Neural progenitor cell (in vitro differentiated cells): Measurements from ENCODE around the gene ADGRA1. TPM values are rescaled to one million over a fixed set of nuclear protein-coding genes. Genes with fewer than 3 reads are reported as not detected.

ENCODE experiments used
- DNase-seq: peaks from one replicate; pipeline ENCODE4 v3.0.0-alpha.2; 2016; ENCODE audit warnings: low spot score
- H2AFZ ChIP-seq: fragments of 200-600 bp; sonication (generic); replicated peaks from 2 replicates; pipeline ENCODE4 v1.6.1; 2016; ENCODE audit warnings: antibody characterized with exemption
- H3F3A ChIP-seq: fragments of 200-600 bp; sonication (generic); 2 replicates; pipeline ENCODE4 v1.6.1; 2016; ENCODE audit warnings: antibody characterized with exemption, low read depth
- H3K27ac ChIP-seq: fragments of 200-600 bp; sonication (generic); 2 replicates; pipeline ENCODE4 v1.5.1; 2016; ENCODE audit warnings: mild to moderate bottlenecking
- H3K27me3 ChIP-seq: fragments of 200-600 bp; sonication (generic); 2 replicates; pipeline ENCODE4 v1.6.1; 2016; ENCODE audit warnings: mild to moderate bottlenecking, moderate library complexity
- H3K36me3 ChIP-seq: fragments of 200-600 bp; sonication (generic); 2 replicates; pipeline ENCODE4 v1.5.1; 2016
- H3K4me1 ChIP-seq: fragments of 200-600 bp; sonication (generic); 2 replicates; pipeline ENCODE4 v1.6.1; 2016; ENCODE audit warnings: mixed run types
- H3K4me2 ChIP-seq: fragments of 200-600 bp; sonication (generic); 2 replicates; pipeline ENCODE4 v1.6.1; 2016
- H3K4me3 ChIP-seq: fragments of 200-600 bp; sonication (generic); 2 replicates; pipeline ENCODE4 v1.5.1; 2016
- H3K79me2 ChIP-seq: fragments of 200-600 bp; sonication (generic); 2 replicates; pipeline ENCODE4 v1.6.1; 2016; ENCODE audit warnings: low read depth
- H3K9ac ChIP-seq: fragments of 200-600 bp; sonication (generic); 2 replicates; pipeline ENCODE4 v1.6.1; 2016
- H3K9me3 ChIP-seq: fragments of 200-600 bp; sonication (generic); 2 replicates; pipeline ENCODE4 v1.5.1; 2016; ENCODE audit warnings: low read depth
- H4K20me1 ChIP-seq: fragments of 200-600 bp; sonication (generic); 2 replicates; pipeline ENCODE4 v1.6.1; 2016; ENCODE audit warnings: low read depth
- H3K27ac Mint-ChIP-seq: 3 replicates; pipeline ENCODE4 v1.8.0; 2021; ENCODE audit warnings: mixed read lengths
- H3K27me3 Mint-ChIP-seq: 2 replicates; pipeline ENCODE4 v1.8.0; 2022; ENCODE audit warnings: low read depth, mild to moderate bottlenecking, inconsistent platforms, moderate library complexity, mixed read lengths; ENCODE audit not compliant: insufficient read depth
- H3K36me3 Mint-ChIP-seq: 3 replicates; pipeline ENCODE4 v1.8.0; 2021; ENCODE audit warnings: mixed read lengths
- H3K4me1 Mint-ChIP-seq: 3 replicates; pipeline ENCODE4 v1.8.0; 2021; ENCODE audit warnings: mixed read lengths
- H3K4me3 Mint-ChIP-seq: 3 replicates; pipeline ENCODE4 v1.8.0; 2021; ENCODE audit warnings: mild to moderate bottlenecking, moderate library complexity, mixed read lengths
- H3K9me3 Mint-ChIP-seq: 3 replicates; pipeline ENCODE4 v1.8.0; 2020; ENCODE audit warnings: mixed read lengths
- CTCF ChIP-seq: fragments of 200-600 bp; sonication (generic); IDR thresholded peaks from 2 replicates; pipeline ENCODE4 v1.5.1; 2017; ENCODE audit warnings: antibody characterized with exemption, mild to moderate bottlenecking
- EZH2 ChIP-seq: fragments of 200-600 bp; sonication (generic); IDR thresholded peaks from 2 replicates; pipeline ENCODE4 v1.6.1; 2017; ENCODE audit warnings: antibody characterized with exemption, mild to moderate bottlenecking, moderate library complexity
- EZH2phosphoT487 ChIP-seq: fragments of 200-600 bp; sonication (generic); IDR thresholded peaks from 2 replicates; pipeline ENCODE4 v1.6.1; 2017; ENCODE audit warnings: antibody characterized with exemption
- total RNA-seq: library from RNA; depleted of rRNA; stranded (reverse); fragments of >200 nt; gene quantifications from 2 replicates; pipeline ENCODE4 v1.2.3, GENCODE V29; 2015; ENCODE audit warnings: low replicate concordance

ADGRA1 gene
- total RNA-seq, 1 donor from 2014 or later: not detected

- Histone ChIP-seq H3K27me3 (no peaks in the 10 kb centered on the region), H3F3A (peaks cover 14% of the 10 kb centered on the region), H3K9ac (no peak overlapping the region), H2AFZ (no peak overlapping the region), H3K4me1 (peaks cover 10% of the 10 kb centered on the region), H3K4me3 (no peak overlapping the region), H3K79me2 (no peaks in the 10 kb centered on the region), H3K9me3 (no peaks in the 10 kb centered on the region), H4K20me1 (no peaks in the 10 kb centered on the region), H3K36me3 (no peaks in the 10 kb centered on the region), H3K4me2 (no peak overlapping the region), H3K27ac (no peak overlapping the region)
- TF ChIP-seq EZH2phosphoT487 (no peak), CTCF (no peak), EZH2 (no peak)
- Mint-ChIP-seq H3K27ac (no peak overlapping the region), H3K4me3 (no peak overlapping the region), H3K4me1 (peaks cover 31% of the 10 kb centered on the region), H3K27me3 (peaks cover 12% of the 10 kb centered on the region), H3K9me3 (peaks cover 2% of the 10 kb centered on the region), H3K36me3 (no peaks in the 10 kb centered on the region)
- DNase-seq: no peak
Measured at GRCh38 chr10:133042061-133042460, 45.7 kb upstream of the ADGRA1 start.

- DNase-seq: no peak
- H3K4me1 ChIP-seq: peaks cover 10% of the 10 kb centered on the region
- H3K36me3 ChIP-seq: no peaks in the 10 kb centered on the region
- no peak overlapping the region for H3K4me3 ChIP-seq
- no peak overlapping the region for H3K4me3 Mint-ChIP-seq
- H3K4me1 Mint-ChIP-seq: peaks cover 33% of the 10 kb centered on the region
- no peaks in the 10 kb centered on the region for H3K36me3 Mint-ChIP-seq
- H3K27me3 Mint-ChIP-seq: peaks cover 12% of the 10 kb centered on the region
- H3F3A ChIP-seq: peaks cover 14% of the 10 kb centered on the region
- peaks cover 2% of the 10 kb centered on the region for H3K9me3 Mint-ChIP-seq
- TF ChIP-seq EZH2phosphoT487 (no peak), EZH2 (no peak), CTCF (no peak)
- no peak overlapping the region for H2AFZ ChIP-seq
- no peak overlapping the region for H3K9ac ChIP-seq
- no peak overlapping the region for H3K27ac Mint-ChIP-seq
- no peaks in the 10 kb centered on the region for H3K27me3 ChIP-seq
- H3K4me2 ChIP-seq: no peak overlapping the region
- no peaks in the 10 kb centered on the region for H4K20me1 ChIP-seq
- no peaks in the 10 kb centered on the region for H3K9me3 ChIP-seq
- no peaks in the 10 kb centered on the region for H3K79me2 ChIP-seq
- H3K27ac ChIP-seq: no peak overlapping the region
Measured at GRCh38 chr10:133042816-133043215, 44.9 kb upstream of the ADGRA1 start.

- peak overlapping the region; percentile 14 for H3K27ac Mint-ChIP-seq
- Histone ChIP-seq H3K4me1 (peaks cover 10% of the 10 kb centered on the region), H2AFZ (no peak overlapping the region), H3K9me3 (no peaks in the 10 kb centered on the region), H3K4me2 (no peak overlapping the region), H3K79me2 (no peaks in the 10 kb centered on the region), H3K4me3 (no peak overlapping the region), H4K20me1 (no peaks in the 10 kb centered on the region), H3K27me3 (no peaks in the 10 kb centered on the region), H3K27ac (no peak overlapping the region), H3K36me3 (no peaks in the 10 kb centered on the region), H3F3A (peaks cover 14% of the 10 kb centered on the region), H3K9ac (no peak overlapping the region)
- H3K36me3 Mint-ChIP-seq: no peaks in the 10 kb centered on the region
- no peak overlapping the region for H3K4me3 Mint-ChIP-seq
- TF ChIP-seq CTCF (no peak), EZH2 (no peak), EZH2phosphoT487 (no peak)
- no peak for DNase-seq
- H3K4me1 Mint-ChIP-seq: peaks cover 38% of the 10 kb centered on the region
- peaks cover under 1% of the 10 kb centered on the region for H3K9me3 Mint-ChIP-seq
- peaks cover 14% of the 10 kb centered on the region for H3K27me3 Mint-ChIP-seq
Measured at GRCh38 chr10:133043541-133044225, 44.0 kb upstream of the ADGRA1 start.
